ENCODE measurements around the gene ZNF485. TPM values are rescaled to one million over a fixed set of nuclear protein-coding genes. Genes with fewer than 3 reads are reported as not detected.
A peak's percentile ranks its signal among the peaks of the same experiment; 100 is the strongest.

Gene ZNF485
- total RNA-seq, 5 donors from 2014 or later (not counting 1 experiment from before 2014, with no cell fraction given) = 2.3 to 11.9 (median 9.0) TPM

DNA sequence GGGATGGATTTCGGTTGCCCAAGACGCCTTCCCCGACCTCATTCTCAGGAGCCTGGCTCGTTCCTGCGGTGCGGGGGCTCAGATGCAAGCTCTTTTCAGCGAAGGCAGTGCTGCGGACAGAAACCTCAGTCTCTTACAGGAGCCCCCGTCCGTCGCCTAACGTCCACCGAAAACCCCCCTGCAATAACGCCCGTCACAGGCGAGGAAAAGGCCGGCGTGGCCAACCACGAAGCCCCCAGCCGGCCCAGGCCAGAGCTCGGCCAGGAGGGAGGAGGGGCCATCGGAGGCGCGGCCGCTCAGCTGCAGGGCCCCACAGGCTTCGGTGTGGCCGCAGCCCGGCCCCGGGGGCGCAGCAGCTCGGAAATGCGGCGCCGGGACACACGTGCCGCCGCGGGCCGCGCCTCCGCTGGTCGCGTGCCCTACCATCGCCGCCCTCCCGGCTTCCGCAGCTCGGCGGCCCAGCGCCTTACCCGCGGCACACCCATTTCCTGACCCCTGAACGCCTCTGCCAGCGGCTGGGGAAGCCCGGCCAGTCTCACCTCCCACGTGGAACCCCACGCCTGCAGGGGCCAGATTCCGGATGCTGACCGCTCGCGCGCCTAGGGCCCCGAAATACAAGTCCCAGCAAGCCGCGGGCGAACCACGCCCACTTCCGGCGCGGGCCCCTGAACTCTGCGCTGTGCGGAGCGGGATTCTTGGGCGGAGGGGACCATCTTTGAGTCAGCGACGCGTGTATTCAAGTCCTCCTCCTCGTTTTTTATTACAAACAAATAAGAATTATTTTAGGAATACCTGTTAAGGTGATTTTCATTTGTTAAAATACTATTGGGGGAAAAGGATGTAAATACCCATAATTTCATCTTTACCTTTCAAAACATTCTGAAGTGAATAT lies 32.0 kb upstream of the ZNF485 start, which contains the start of gene ZNF239:
ZNF239 (minus strand) TSS at position 616 of the 892 bp plus-strand sequence. CDS start 16,537 bp downstream, outside the sequence.
- Mint-ChIP-seq H3K36me3 (peaks cover 5% of the 10 kb centered on the region), H3K4me1 (peaks cover 55 to 60% (median 57%) of the 10 kb centered on the region in 3 donors), H3K27ac (peak within 1 kb of the TSS; percentile 92), H3K27me3 (no peaks in the 10 kb centered on the region), H3K9me3 (peaks cover 0 to 3% (median 2%) of the 10 kb centered on the region in 3 donors), H3K4me3 (peak within 1 kb of the TSS; percentile 81 to 88 (median 86))
- Histone ChIP-seq H3K36me3 (ENCODE audit: control insufficient read depth in 2 of 2, extremely low read depth in 1 of 2, insufficient read depth in 1 of 2, low read length in 1 of 2) (peaks cover 0 to 3% of the 10 kb centered on the region in 2 donors), H3K4me1 (ENCODE audit: control insufficient read depth in 1 of 2, extremely low read depth in 1 of 2, insufficient read depth in 2 of 2, low read length in 2 of 2) (peaks cover 17 to 31% of the 10 kb centered on the region in 2 experiments), H3K27ac (ENCODE audit: low read length) (peak within 1 kb of the TSS; percentile 75), H3K4me3 (ENCODE audit: control insufficient read depth in 1 of 2, extremely low read depth in 1 of 2, low read length in 1 of 2) (peak within 1 kb of the TSS; percentile 61 to 67), H3K27me3 (replicated peaks in 1 of 2; ENCODE audit: control insufficient read depth in 2 of 2, extremely low read depth in 1 of 2, insufficient read depth in 2 of 2, low read length in 1 of 2) (no peaks in the 10 kb centered on the region), H3K9me3 (no peaks in the 10 kb centered on the region)
- ATAC-seq (replicated peaks in 1 of 4) (peak; percentile 89 to 92 (median 90)), DNase-seq (peak; percentile 64 to 90 (median 75))
- WGBS (ENCODE audit: insufficient coverage) = 21% methylated on average over 57 of the region's 78 CpGs
- CTCF ChIA-PET = interaction anchor here (0.6 to 1.5 kb wide), 4 partner anchors 21 to 640 kb away, joined by 3 to 4 read pairs (median 3); no protein-coding TSS in a partner anchor
- POLR2A ChIA-PET = interaction anchor here in 1 of 2 donors (0.6 kb wide), 1 partner anchor 633 kb away, joined by 4 read pairs; no protein-coding TSS in a partner anchor

DNA sequence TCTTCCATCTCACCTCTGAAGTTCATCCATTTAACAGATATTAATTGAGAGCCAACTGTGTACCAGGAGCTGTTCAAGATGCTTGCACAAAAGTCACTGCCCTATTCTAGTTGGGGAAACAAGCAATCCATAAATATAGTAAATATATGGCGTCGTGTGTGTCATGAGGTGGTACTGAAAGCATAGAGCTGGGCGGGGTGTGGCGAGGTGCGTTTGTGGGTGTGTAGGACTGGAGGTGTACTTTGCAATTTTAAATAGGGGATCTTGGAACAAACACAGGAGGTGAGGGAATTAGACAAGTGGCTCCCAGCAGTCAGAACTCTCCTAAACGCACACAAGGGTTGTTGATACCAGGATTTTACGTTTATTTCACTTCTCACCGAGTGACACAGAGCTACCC lies 31.3 kb upstream of the ZNF485 start:
- CTCF ChIA-PET = interaction anchor here in 1 of 2 donors (1.5 kb wide), 1 partner anchor 20 kb away, joined by 4 read pairs; no protein-coding TSS in a partner anchor
- H3K27me3 Mint-ChIP-seq = no peaks in the 10 kb centered on the region

DNA sequence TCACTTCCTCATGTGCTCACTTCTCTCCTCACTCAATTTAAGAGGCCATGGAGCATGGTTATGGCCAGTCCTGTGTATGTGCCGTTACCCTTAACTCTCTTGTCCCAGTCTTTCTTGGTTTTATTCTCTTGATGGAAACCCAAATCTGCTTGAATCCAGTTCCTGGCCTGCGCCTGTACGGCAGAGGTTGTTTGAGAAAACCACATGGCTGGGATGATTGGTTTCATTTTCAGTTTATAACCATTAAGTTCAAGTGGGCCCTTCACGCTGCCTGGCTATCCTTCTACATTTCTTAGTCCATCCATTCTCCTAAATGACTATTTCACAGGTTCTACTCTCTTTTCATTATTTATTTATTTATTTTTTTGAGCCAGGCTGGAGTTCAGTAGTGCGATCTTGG lies 30.2 kb upstream of the ZNF485 start:
- Mint-ChIP-seq H3K4me1 (peaks cover 49 to 51% (median 50%) of the 10 kb centered on the region in 3 donors), H3K9me3 (peaks cover 0 to 3% (median 2%) of the 10 kb centered on the region in 3 donors), H3K4me3 (peak overlapping the region; percentile 81 to 88 (median 86)), H3K27ac (peak overlapping the region; percentile 92), H3K36me3 (no peaks in the 10 kb centered on the region), H3K27me3 (no peaks in the 10 kb centered on the region)
- H3K9me3 ChIP-seq = no peaks in the 10 kb centered on the region
- POLR2A ChIA-PET = no interaction called here
- DNase-seq (peak in 1 of 35 experiments; percentile 46), ATAC-seq (replicated peaks in 1 of 4) (no peak)
- peaks cover 0 to 1% of the 10 kb centered on the region in 2 donors for H3K36me3 ChIP-seq (ENCODE audit: control insufficient read depth in 2 of 2, extremely low read depth in 1 of 2, insufficient read depth in 1 of 2, low read length in 1 of 2)
- CTCF ChIA-PET = interaction anchor here in 1 of 2 donors (1.5 kb wide), 1 partner anchor 19 kb away, joined by 4 read pairs; no protein-coding TSS in a partner anchor
- 20% methylated on average over 1 of the region's 5 CpGs for WGBS (ENCODE audit: insufficient coverage)
- peaks cover 17 to 31% of the 10 kb centered on the region in 2 experiments for H3K4me1 ChIP-seq (ENCODE audit: control insufficient read depth in 1 of 2, extremely low read depth in 1 of 2, insufficient read depth in 2 of 2, low read length in 2 of 2)
- no peaks in the 10 kb centered on the region for H3K27me3 ChIP-seq (replicated peaks in 1 of 2; ENCODE audit: control insufficient read depth in 2 of 2, extremely low read depth in 1 of 2, insufficient read depth in 2 of 2, low read length in 1 of 2)
- no peak overlapping the region for H3K4me3 ChIP-seq (ENCODE audit: control insufficient read depth in 1 of 2, extremely low read depth in 1 of 2, low read length in 1 of 2)
- H3K27ac ChIP-seq (ENCODE audit: low read length) = peak overlapping the region; percentile 75

More for the DNA sequence above, 31.3 kb upstream of the ZNF485 start:
- no peak for ATAC-seq (replicated peaks in 1 of 4)
- Histone ChIP-seq H3K36me3 (ENCODE audit: control insufficient read depth in 2 of 2, extremely low read depth in 1 of 2, insufficient read depth in 1 of 2, low read length in 1 of 2) (peaks cover 0 to 3% of the 10 kb centered on the region in 2 donors), H3K4me1 (ENCODE audit: control insufficient read depth in 1 of 2, extremely low read depth in 1 of 2, insufficient read depth in 2 of 2, low read length in 2 of 2) (peaks cover 17 to 31% of the 10 kb centered on the region in 2 experiments), H3K4me3 (ENCODE audit: control insufficient read depth in 1 of 2, extremely low read depth in 1 of 2, low read length in 1 of 2) (peak overlapping the region; percentile 61 to 67), H3K27me3 (replicated peaks in 1 of 2; ENCODE audit: control insufficient read depth in 2 of 2, extremely low read depth in 1 of 2, insufficient read depth in 2 of 2, low read length in 1 of 2) (no peaks in the 10 kb centered on the region), H3K27ac (ENCODE audit: low read length) (peak overlapping the region; percentile 75), H3K9me3 (no peaks in the 10 kb centered on the region)
- Mint-ChIP-seq H3K27ac (peak overlapping the region; percentile 91 to 92), H3K4me1 (peaks cover 55 to 60% (median 57%) of the 10 kb centered on the region in 3 donors), H3K36me3 (peaks cover 5% of the 10 kb centered on the region), H3K4me3 (peak overlapping the region; percentile 81 to 88 (median 86)), H3K9me3 (peaks cover 0 to 3% (median 2%) of the 10 kb centered on the region in 3 donors)
- 71% methylated on average over 2 of the region's 8 CpGs for WGBS (ENCODE audit: insufficient coverage)
- DNase-seq = no peak
- POLR2A ChIA-PET = interaction anchor here in 1 of 2 donors (0.6 kb wide), 1 partner anchor 634 kb away, joined by 4 read pairs; no protein-coding TSS in a partner anchor

DNA sequence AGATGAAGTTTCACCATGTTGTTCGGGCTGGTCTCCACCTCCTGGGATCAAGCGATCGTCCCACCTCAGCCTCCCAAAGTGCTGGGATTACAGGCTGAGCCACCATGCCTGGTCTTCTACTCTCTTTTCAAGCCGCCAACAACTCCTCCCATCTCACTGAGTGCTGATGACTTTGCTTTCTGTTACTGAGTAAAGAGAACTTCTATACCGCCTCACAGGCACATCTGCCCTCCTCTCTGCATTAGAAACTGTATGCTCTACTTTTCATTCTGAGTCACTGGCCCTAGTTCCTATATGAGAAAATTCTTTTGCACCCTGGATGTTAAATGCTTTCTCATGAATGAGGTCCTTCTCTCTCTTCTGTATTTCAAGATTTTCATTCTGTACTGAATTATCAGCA lies 29.7 kb upstream of the ZNF485 start:
- Mint-ChIP-seq H3K4me3 (peak overlapping the region; percentile 54 to 88 (median 81)), H3K36me3 (no peaks in the 10 kb centered on the region), H3K9me3 (peaks cover 0 to 3% (median 2%) of the 10 kb centered on the region in 3 donors), H3K27ac (peak overlapping the region; percentile 84 to 92), H3K27me3 (no peaks in the 10 kb centered on the region), H3K4me1 (peaks cover 44 to 46% (median 45%) of the 10 kb centered on the region in 3 donors)
- no peaks in the 10 kb centered on the region for H3K36me3 ChIP-seq (ENCODE audit: control insufficient read depth in 2 of 2, extremely low read depth in 1 of 2, insufficient read depth in 1 of 2, low read length in 1 of 2)
- H3K27me3 ChIP-seq (replicated peaks in 1 of 2; ENCODE audit: control insufficient read depth in 2 of 2, extremely low read depth in 1 of 2, insufficient read depth in 2 of 2, low read length in 1 of 2) = no peaks in the 10 kb centered on the region
- no peak overlapping the region for H3K4me3 ChIP-seq (ENCODE audit: control insufficient read depth in 1 of 2, extremely low read depth in 1 of 2, low read length in 1 of 2)
- H3K9me3 ChIP-seq = no peaks in the 10 kb centered on the region
- POLR2A ChIA-PET = no interaction called here
- DNase-seq (peak in 1 of 35 experiments; percentile 0), ATAC-seq (replicated peaks in 1 of 4) (no peak)
- peaks cover 14 to 31% of the 10 kb centered on the region in 2 experiments for H3K4me1 ChIP-seq (ENCODE audit: control insufficient read depth in 1 of 2, extremely low read depth in 1 of 2, insufficient read depth in 2 of 2, low read length in 2 of 2)
- H3K27ac ChIP-seq (ENCODE audit: low read length) = peak overlapping the region; percentile 75
- no CpG with 5 or more reads among the region's 5 CpGs for WGBS (ENCODE audit: insufficient coverage)
- CTCF ChIA-PET = no interaction called here

DNA sequence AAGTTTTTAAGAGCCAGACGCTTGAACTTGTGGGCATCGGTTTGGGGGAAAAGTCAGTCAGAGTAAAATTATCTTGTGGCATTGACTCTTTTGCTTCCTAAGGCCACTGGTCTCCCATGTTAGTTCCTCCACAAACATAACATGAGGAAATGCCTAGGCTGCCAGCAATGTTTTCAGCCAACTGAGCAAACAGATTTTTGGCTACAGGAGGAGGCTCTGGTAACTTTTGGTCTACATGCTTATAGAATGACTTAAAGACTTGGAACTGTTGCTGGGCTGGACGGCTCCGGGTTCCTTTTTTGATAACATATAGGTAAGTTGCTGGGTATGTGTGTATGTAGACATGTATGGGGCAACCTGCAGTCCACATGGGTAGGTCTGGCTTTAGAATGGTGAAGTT lies 22.2 kb upstream of the ZNF485 start:
- DNase-seq (no peak), ATAC-seq (replicated peaks in 1 of 4) (no peak)
- Mint-ChIP-seq H3K36me3 (no peaks in the 10 kb centered on the region), H3K27me3 (peaks cover 0 to 2% of the 10 kb centered on the region in 2 donors), H3K4me3 (no peak overlapping the region), H3K9me3 (no peaks in the 10 kb centered on the region), H3K27ac (no peak overlapping the region), H3K4me1 (no peaks in the 10 kb centered on the region)
- no peaks in the 10 kb centered on the region for H3K4me1 ChIP-seq (ENCODE audit: control insufficient read depth in 1 of 2, extremely low read depth in 1 of 2, insufficient read depth in 2 of 2, low read length in 2 of 2)
- no peak overlapping the region for H3K4me3 ChIP-seq (ENCODE audit: control insufficient read depth in 1 of 2, extremely low read depth in 1 of 2, low read length in 1 of 2)
- H3K27me3 ChIP-seq (replicated peaks in 1 of 2; ENCODE audit: control insufficient read depth in 2 of 2, extremely low read depth in 1 of 2, insufficient read depth in 2 of 2, low read length in 1 of 2) = no peaks in the 10 kb centered on the region
- ChIA-PET CTCF (no interaction called here), POLR2A (no interaction called here)
- H3K9me3 ChIP-seq = no peaks in the 10 kb centered on the region
- H3K36me3 ChIP-seq (ENCODE audit: control insufficient read depth in 2 of 2, extremely low read depth in 1 of 2, insufficient read depth in 1 of 2, low read length in 1 of 2) = no peaks in the 10 kb centered on the region
- H3K27ac ChIP-seq (ENCODE audit: low read length) = no peak overlapping the region
- 83% methylated on average over 2 of the region's 4 CpGs for WGBS (ENCODE audit: insufficient coverage)

DNA sequence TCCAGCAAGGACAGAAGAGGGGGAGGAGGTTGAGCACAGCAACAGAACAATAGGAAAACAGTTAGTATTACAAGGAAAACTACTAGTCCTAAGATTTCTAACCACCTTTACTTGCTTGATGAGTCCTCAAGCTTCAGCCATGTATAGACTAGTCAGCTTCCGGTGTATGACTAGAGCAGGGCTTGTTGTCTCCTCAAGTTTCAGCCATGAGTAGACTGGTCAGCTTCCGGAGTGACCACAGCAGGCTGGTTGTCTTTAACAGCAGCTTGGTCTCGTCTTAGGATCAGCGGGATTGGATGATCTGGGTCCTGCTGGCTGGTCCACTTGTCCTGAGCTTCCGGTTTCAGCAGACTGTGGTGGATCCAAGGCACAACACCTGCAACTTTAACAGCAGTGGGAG lies 21.2 kb upstream of the ZNF485 start:
- no peak for ATAC-seq (replicated peaks in 1 of 4)
- Mint-ChIP-seq H3K4me1 (no peaks in the 10 kb centered on the region), H3K27me3 (peaks cover 0 to 2% of the 10 kb centered on the region in 2 donors), H3K36me3 (no peaks in the 10 kb centered on the region), H3K4me3 (no peak overlapping the region), H3K27ac (no peak overlapping the region), H3K9me3 (no peaks in the 10 kb centered on the region)
- CTCF ChIA-PET = no interaction called here
- POLR2A ChIA-PET = no interaction called here
- DNase-seq = no peak
- WGBS (ENCODE audit: insufficient coverage) = 99% methylated on average over 5 of the region's 5 CpGs
- Histone ChIP-seq H3K27ac (ENCODE audit: low read length) (no peak overlapping the region), H3K4me1 (ENCODE audit: control insufficient read depth in 1 of 2, extremely low read depth in 1 of 2, insufficient read depth in 2 of 2, low read length in 2 of 2) (no peaks in the 10 kb centered on the region), H3K27me3 (replicated peaks in 1 of 2; ENCODE audit: control insufficient read depth in 2 of 2, extremely low read depth in 1 of 2, insufficient read depth in 2 of 2, low read length in 1 of 2) (no peaks in the 10 kb centered on the region), H3K4me3 (ENCODE audit: control insufficient read depth in 1 of 2, extremely low read depth in 1 of 2, low read length in 1 of 2) (no peak overlapping the region), H3K36me3 (ENCODE audit: control insufficient read depth in 2 of 2, extremely low read depth in 1 of 2, insufficient read depth in 1 of 2, low read length in 1 of 2) (no peaks in the 10 kb centered on the region), H3K9me3 (no peaks in the 10 kb centered on the region)
